Keratinocyte (primary cell): Measurements from ENCODE around the gene TNIP2. TPM values are rescaled to one million over a fixed set of nuclear protein-coding genes. Genes with fewer than 3 reads are reported as not detected.

Experiments
- DNase-seq: peaks from one replicate; pipeline ENCODE4 v3.0.0-alpha.2; 2011; ENCODE audit warnings: low read depth, missing footprints, low spot score
- FAIRE-seq: peaks from 2 replicates; lab custom pipeline; 2011; peaks lifted over from hg19 to GRCh38; lab: Jason Lieb, UNC
- H2AFZ ChIP-seq: 2 replicates; pipeline ENCODE4 v1.6.0; 2012; ENCODE audit warnings: low read length, control low read depth, inconsistent platforms; ENCODE audit not compliant: control insufficient read depth
- H3K27ac ChIP-seq: 2 replicates; pipeline ENCODE4 v1.5.1; 2011; ENCODE audit warnings: low read length; ENCODE audit not compliant: control insufficient read depth, insufficient read depth
- H3K27me3 ChIP-seq: 3 replicates; pipeline ENCODE4 v1.6.0; 2011; ENCODE audit warnings: low read length; ENCODE audit not compliant: control insufficient read depth, insufficient read depth; ENCODE audit errors: extremely low read depth
- H3K36me3 ChIP-seq, 2 experiments: 2 replicates in 1 of 2; 3 replicates in 1 of 2; pipeline ENCODE4 v1.5.1; 2011; ENCODE audit warnings: low read length in 2 of 2, mild to moderate bottlenecking in 1 of 2; ENCODE audit not compliant: control insufficient read depth in 2 of 2, insufficient read depth in 2 of 2; ENCODE audit errors: extremely low read depth in 1 of 2
- H3K4me1 ChIP-seq: 3 replicates; pipeline ENCODE4 v1.5.1; 2011; ENCODE audit warnings: low read length; ENCODE audit not compliant: control insufficient read depth, insufficient read depth; ENCODE audit errors: extremely low read depth
- H3K4me2 ChIP-seq: 3 replicates; pipeline ENCODE4 v1.6.0; 2011; ENCODE audit warnings: low read depth, low read length; ENCODE audit not compliant: control insufficient read depth, insufficient read depth; ENCODE audit errors: extremely low read depth
- H3K4me3 ChIP-seq, 3 experiments: fragments of 200-600 bp in 1 of 3; sonication (generic) in 1 of 3; 2 replicates in 2 of 3; 3 replicates in 1 of 3; pipeline ENCODE4 v1.5.1; 2011 to 2016; ENCODE audit warnings: low read length in 3 of 3, mild to moderate bottlenecking in 3 of 3, control low read depth in 2 of 3, inconsistent platforms in 1 of 3, low read depth in 1 of 3, mixed read lengths in 1 of 3, mixed run types in 1 of 3, moderate library complexity in 1 of 3; ENCODE audit not compliant: control insufficient read depth in 2 of 3, insufficient read depth in 2 of 3; ENCODE audit errors: extremely low read depth in 1 of 3
- H3K79me2 ChIP-seq: 2 replicates; pipeline ENCODE4 v1.6.0; 2012; ENCODE audit warnings: low read length; ENCODE audit not compliant: control insufficient read depth, insufficient read depth
- H3K9ac ChIP-seq: 3 replicates; pipeline ENCODE4 v1.6.0; 2011; ENCODE audit warnings: low read length; ENCODE audit not compliant: control insufficient read depth, insufficient read depth; ENCODE audit errors: extremely low read depth
- H3K9me1 ChIP-seq: 3 replicates; pipeline ENCODE4 v1.6.0; 2011; ENCODE audit warnings: low read length; ENCODE audit not compliant: control insufficient read depth, insufficient read depth; ENCODE audit errors: extremely low read depth
- H3K9me3 ChIP-seq: 2 replicates; pipeline ENCODE4 v1.5.1; 2012; ENCODE audit warnings: low read depth, low read length; ENCODE audit not compliant: control insufficient read depth
- H4K20me1 ChIP-seq: 3 replicates; pipeline ENCODE4 v1.6.0; 2011; ENCODE audit warnings: low read length; ENCODE audit not compliant: control insufficient read depth, insufficient read depth; ENCODE audit errors: extremely low read depth
- EZH2 ChIP-seq: IDR thresholded peaks from one replicate; pipeline ENCODE4 v1.6.1; 2012; ENCODE audit warnings: inconsistent platforms, mild to moderate bottlenecking, low read length, moderate library complexity
- dilution Hi-C: fragments of 300-500 bp; cut with MboI; formaldehyde crosslinking; loops from one replicate; pipeline ENCODE4 v1.7.0; 2020; ENCODE audit warnings: low sequenced_read_pairs; ENCODE audit not compliant: extremely low pct_ligation_motif_present
- polyA plus RNA-seq, 5 experiments: library from polyadenylated mRNA; depleted of rRNA in 3 of 5; stranded (reverse) in 3 of 5; stranded (forward) in 1 of 5; unstranded in 1 of 5; fragments of >200 nt; gene quantifications; 1 replicate in 1 of 5; 2 replicates in 3 of 5; 3 replicates in 1 of 5; pipeline versions ENCODE4 v1.2.1 to v1.2.3, GENCODE V29; 2011 to 2012; ENCODE audit warnings: missing spikeins in 2 of 5, low read depth in 1 of 5, low replicate concordance in 1 of 5
- TF ChIP-seq, protein P1 (sequence below), 3 experiments: IDR thresholded peaks in 1 of 3; conservative IDR thresholded peaks in 1 of 3; optimal IDR thresholded peaks in 1 of 3; 2 replicates in 2 of 3; 3 replicates in 1 of 3; pipeline versions ENCODE3 to v1.5.1; 2011; ENCODE audit warnings: low read length in 3 of 3, mild to moderate bottlenecking in 3 of 3, moderate library complexity in 2 of 3, control low read depth in 1 of 3, inconsistent platforms in 1 of 3; ENCODE audit not compliant: insufficient read depth in 2 of 3; ENCODE audit errors: extremely low read depth in 1 of 3

TNIP2 gene
- polyA plus RNA-seq, 1 donor (not counting 4 experiments of a cell fraction or from before 2014, with no cell fraction given): 22.6 TPM

- Histone ChIP-seq H3K4me2 (no peak overlapping the region), H3K79me2 (no peaks in the 10 kb centered on the region), H3K27ac (no peak overlapping the region), H3K36me3 (no peaks in the 10 kb centered on the region), H4K20me1 (no peaks in the 10 kb centered on the region), H3K4me3 (no peak overlapping the region), H3K9me1 (no peaks in the 10 kb centered on the region), H3K27me3 (peaks cover 15% of the 10 kb centered on the region), H3K9ac (no peak overlapping the region), H3K9me3 (no peaks in the 10 kb centered on the region), H2AFZ (no peak overlapping the region), H3K4me1 (no peaks in the 10 kb centered on the region)
- DNase-seq (no peak), FAIRE-seq (no peak)
- TF ChIP-seq, protein P1, sequence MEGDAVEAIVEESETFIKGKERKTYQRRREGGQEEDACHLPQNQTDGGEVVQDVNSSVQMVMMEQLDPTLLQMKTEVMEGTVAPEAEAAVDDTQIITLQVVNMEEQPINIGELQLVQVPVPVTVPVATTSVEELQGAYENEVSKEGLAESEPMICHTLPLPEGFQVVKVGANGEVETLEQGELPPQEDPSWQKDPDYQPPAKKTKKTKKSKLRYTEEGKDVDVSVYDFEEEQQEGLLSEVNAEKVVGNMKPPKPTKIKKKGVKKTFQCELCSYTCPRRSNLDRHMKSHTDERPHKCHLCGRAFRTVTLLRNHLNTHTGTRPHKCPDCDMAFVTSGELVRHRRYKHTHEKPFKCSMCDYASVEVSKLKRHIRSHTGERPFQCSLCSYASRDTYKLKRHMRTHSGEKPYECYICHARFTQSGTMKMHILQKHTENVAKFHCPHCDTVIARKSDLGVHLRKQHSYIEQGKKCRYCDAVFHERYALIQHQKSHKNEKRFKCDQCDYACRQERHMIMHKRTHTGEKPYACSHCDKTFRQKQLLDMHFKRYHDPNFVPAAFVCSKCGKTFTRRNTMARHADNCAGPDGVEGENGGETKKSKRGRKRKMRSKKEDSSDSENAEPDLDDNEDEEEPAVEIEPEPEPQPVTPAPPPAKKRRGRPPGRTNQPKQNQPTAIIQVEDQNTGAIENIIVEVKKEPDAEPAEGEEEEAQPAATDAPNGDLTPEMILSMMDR (optimal IDR thresholded peaks at IDR 0.05 in 1 of 3, IDR thresholded peaks at IDR 0.05 in 1 of 3, conservative IDR thresholded peaks at IDR 0.05 in 1 of 3; ENCODE audit: extremely low read depth in 1 of 3, insufficient read depth in 2 of 3, low read length in 3 of 3): no peak
- no peak for TF ChIP-seq EZH2
- dilution Hi-C loops: no loop called here
These were observed 30.7 kb upstream of the TNIP2 start for GRCh38 chr4:2786794-2787229.

GRCh38 chr4:2786152-2786671 is 30.1 kb upstream of the TNIP2 start:
- Histone ChIP-seq H3K4me3 (no peak overlapping the region), H3K4me2 (no peak overlapping the region), H3K27me3 (peaks cover 10% of the 10 kb centered on the region), H4K20me1 (no peaks in the 10 kb centered on the region), H3K4me1 (no peaks in the 10 kb centered on the region), H3K36me3 (no peaks in the 10 kb centered on the region), H3K9me3 (no peaks in the 10 kb centered on the region), H3K9me1 (no peaks in the 10 kb centered on the region), H3K27ac (no peak overlapping the region), H3K79me2 (no peaks in the 10 kb centered on the region), H2AFZ (no peak overlapping the region), H3K9ac (no peak overlapping the region)
- dilution Hi-C loops: no loop called here
- DNase-seq (no peak), FAIRE-seq (no peak)
- TF ChIP-seq, protein P1 (optimal IDR thresholded peaks at IDR 0.05 in 1 of 3, IDR thresholded peaks at IDR 0.05 in 1 of 3, conservative IDR thresholded peaks at IDR 0.05 in 1 of 3; ENCODE audit: extremely low read depth in 1 of 3, insufficient read depth in 2 of 3, low read length in 3 of 3): no peak
- TF ChIP-seq EZH2: no peak
